KMS-11 (cell line): ENCODE results near the gene VCP.

Experiments
- H2AFZ ChIP-seq: fragments of 200-600 bp; sonication (generic); 2 replicates; pipeline ENCODE4 v1.6.1; 2016; ENCODE audit warnings: antibody characterized with exemption, mixed run types, low read depth
- H3K27ac ChIP-seq: fragments of 200-600 bp; sonication (generic); 2 replicates; pipeline ENCODE4 v1.6.1; 2016; ENCODE audit warnings: mild to moderate bottlenecking, mixed run types
- H3K27me3 ChIP-seq: fragments of 200-600 bp; sonication (generic); 2 replicates; pipeline ENCODE4 v1.6.1; 2017; ENCODE audit warnings: mild to moderate bottlenecking, low read depth, mixed run types, moderate library complexity; ENCODE audit not compliant: insufficient read depth
- H3K36me3 ChIP-seq: fragments of 200-600 bp; sonication (generic); 2 replicates; pipeline ENCODE4 v1.6.1; 2017; ENCODE audit warnings: mild to moderate bottlenecking, mixed run types; ENCODE audit not compliant: insufficient read depth
- H3K4me1 ChIP-seq: fragments of 200-600 bp; sonication (generic); 2 replicates; pipeline ENCODE4 v1.6.1; 2016; ENCODE audit warnings: mild to moderate bottlenecking, low read depth, mixed run types; ENCODE audit not compliant: poor library complexity, severe bottlenecking
- H3K4me2 ChIP-seq: fragments of 200-600 bp; sonication (generic); 2 replicates; pipeline ENCODE4 v1.7.0; 2016; ENCODE audit warnings: mild to moderate bottlenecking, mixed run types
- H3K4me3 ChIP-seq: fragments of 200-600 bp; sonication (generic); IDR thresholded peaks from 2 replicates; pipeline ENCODE4 v1.6.1; 2017; ENCODE audit warnings: low read depth, low read length, mixed read lengths; ENCODE audit not compliant: insufficient read depth
- H3K79me2 ChIP-seq: fragments of 200-600 bp; sonication (generic); 2 replicates; pipeline ENCODE4 v1.6.1; 2016; ENCODE audit warnings: low read depth, mixed run types; ENCODE audit not compliant: insufficient read depth
- H3K9ac ChIP-seq: fragments of 200-600 bp; sonication (generic); 2 replicates; pipeline ENCODE4 v1.6.1; 2016; ENCODE audit warnings: mild to moderate bottlenecking, mixed run types
- H4K20me1 ChIP-seq: fragments of 200-600 bp; sonication (generic); 2 replicates; pipeline ENCODE4 v1.6.1; 2016; ENCODE audit warnings: mild to moderate bottlenecking, mixed run types; ENCODE audit not compliant: insufficient read depth
- TF ChIP-seq, protein P1 (sequence below): fragments of 200-600 bp; sonication (generic); conservative IDR thresholded peaks from 2 replicates; pipeline ENCODE4 v1.6.1; 2017; ENCODE audit warnings: low read depth, mild to moderate bottlenecking, antibody characterized with exemption, low read length, moderate library complexity, mixed read lengths

Gene VCP

DNA sequence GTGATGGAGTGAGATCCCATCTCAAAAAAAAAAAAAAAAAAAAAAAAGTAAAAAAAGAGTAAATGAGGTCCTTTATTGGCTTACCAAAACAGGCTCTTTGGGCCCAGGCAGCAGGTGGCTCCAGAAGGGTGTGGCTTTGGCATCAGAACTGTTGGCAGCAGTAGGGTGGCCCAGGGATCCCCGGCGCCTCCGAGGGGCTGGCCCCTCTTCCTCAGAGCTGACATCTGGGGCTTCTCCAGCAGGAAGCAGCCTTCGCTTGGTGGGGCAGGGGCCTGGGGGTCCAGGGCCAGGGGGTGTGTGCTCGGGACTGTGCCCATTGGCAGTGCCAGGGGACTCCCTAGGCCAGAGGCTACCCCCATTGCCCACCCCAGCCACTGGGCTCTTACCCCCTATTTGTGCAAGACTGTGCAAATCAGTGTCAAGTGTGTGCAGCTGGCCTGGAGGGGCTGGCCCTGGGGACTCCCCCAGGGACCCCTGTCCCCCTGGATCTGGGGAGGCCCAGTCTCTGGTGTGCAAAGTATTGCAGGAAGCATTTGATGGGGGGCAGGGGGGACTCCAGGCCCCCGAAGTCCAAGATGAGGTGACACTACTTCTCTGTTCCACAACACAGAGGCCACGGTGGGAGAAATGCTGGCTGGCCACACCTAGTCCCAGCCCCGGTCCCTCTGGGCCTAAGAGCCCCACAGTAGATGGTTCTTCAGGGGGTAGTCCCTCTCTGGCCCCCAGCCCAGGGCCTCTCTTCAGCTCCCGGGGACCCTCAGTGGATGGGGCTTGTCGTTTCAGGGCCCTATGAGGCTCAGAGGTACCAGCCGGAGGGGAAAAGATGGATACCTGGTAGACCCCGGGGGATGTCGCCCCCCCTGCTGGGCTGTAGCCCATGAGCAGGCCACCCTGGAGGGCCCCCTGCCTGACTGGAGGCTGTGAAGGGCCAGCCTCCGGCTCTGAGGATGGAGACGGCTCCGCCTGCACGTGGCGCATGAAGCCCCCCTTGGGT is 35.2 kb upstream of the VCP start:
- no peak overlapping the region for H3K4me2 ChIP-seq

DNA sequence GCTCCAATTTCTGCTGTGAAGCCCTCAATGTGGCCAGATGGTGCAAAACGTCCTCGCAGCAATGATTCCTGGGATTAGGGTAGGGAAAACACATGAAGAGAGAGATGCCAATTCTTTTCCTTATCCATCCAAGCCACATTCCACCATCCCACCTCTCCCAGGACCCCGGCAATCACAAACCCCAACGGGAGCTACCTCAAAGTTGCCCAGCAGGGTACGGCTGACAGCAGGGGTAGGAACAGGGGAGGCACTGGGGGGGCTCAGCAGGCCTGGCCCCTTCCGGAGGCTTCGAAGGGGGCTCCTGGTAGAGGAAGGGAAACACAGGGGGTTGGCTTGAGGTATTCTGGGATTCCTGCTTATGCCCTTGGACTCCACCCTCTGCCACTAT is 33.9 kb upstream of the VCP start:
- TF ChIP-seq, protein P1, sequence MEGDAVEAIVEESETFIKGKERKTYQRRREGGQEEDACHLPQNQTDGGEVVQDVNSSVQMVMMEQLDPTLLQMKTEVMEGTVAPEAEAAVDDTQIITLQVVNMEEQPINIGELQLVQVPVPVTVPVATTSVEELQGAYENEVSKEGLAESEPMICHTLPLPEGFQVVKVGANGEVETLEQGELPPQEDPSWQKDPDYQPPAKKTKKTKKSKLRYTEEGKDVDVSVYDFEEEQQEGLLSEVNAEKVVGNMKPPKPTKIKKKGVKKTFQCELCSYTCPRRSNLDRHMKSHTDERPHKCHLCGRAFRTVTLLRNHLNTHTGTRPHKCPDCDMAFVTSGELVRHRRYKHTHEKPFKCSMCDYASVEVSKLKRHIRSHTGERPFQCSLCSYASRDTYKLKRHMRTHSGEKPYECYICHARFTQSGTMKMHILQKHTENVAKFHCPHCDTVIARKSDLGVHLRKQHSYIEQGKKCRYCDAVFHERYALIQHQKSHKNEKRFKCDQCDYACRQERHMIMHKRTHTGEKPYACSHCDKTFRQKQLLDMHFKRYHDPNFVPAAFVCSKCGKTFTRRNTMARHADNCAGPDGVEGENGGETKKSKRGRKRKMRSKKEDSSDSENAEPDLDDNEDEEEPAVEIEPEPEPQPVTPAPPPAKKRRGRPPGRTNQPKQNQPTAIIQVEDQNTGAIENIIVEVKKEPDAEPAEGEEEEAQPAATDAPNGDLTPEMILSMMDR, result no peak
- H3K4me2 ChIP-seq, result no peak overlapping the region
- H3K27ac ChIP-seq, result no peak overlapping the region
- peaks cover 13% of the 10 kb centered on the region; the same call in 1 of the 2 replicates for H3K79me2 ChIP-seq
- H3K9ac ChIP-seq, result no peak overlapping the region
- peaks cover 22% of the 10 kb centered on the region for H3K4me1 ChIP-seq
- H3K4me3 ChIP-seq, result no peak overlapping the region
- H4K20me1 ChIP-seq, result no peaks in the 10 kb centered on the region
- H3K36me3 ChIP-seq, result no peaks in the 10 kb centered on the region
- no peaks in the 10 kb centered on the region for H3K27me3 ChIP-seq
- H2AFZ ChIP-seq, result no peak overlapping the region

More for the DNA sequence above, 35.2 kb upstream of the VCP start:
- Histone ChIP-seq H3K27me3 (no peaks in the 10 kb centered on the region), H3K4me1 (peaks cover 23% of the 10 kb centered on the region), H2AFZ (no peak overlapping the region), H3K9ac (no peak overlapping the region), H3K79me2 (peaks cover 1% of the 10 kb centered on the region; the same call in 1 of the 2 replicates), H3K27ac (no peak overlapping the region), H3K4me3 (no peak overlapping the region), H3K36me3 (no peaks in the 10 kb centered on the region), H4K20me1 (no peaks in the 10 kb centered on the region)
- TF ChIP-seq, protein P1, result no peak

DNA sequence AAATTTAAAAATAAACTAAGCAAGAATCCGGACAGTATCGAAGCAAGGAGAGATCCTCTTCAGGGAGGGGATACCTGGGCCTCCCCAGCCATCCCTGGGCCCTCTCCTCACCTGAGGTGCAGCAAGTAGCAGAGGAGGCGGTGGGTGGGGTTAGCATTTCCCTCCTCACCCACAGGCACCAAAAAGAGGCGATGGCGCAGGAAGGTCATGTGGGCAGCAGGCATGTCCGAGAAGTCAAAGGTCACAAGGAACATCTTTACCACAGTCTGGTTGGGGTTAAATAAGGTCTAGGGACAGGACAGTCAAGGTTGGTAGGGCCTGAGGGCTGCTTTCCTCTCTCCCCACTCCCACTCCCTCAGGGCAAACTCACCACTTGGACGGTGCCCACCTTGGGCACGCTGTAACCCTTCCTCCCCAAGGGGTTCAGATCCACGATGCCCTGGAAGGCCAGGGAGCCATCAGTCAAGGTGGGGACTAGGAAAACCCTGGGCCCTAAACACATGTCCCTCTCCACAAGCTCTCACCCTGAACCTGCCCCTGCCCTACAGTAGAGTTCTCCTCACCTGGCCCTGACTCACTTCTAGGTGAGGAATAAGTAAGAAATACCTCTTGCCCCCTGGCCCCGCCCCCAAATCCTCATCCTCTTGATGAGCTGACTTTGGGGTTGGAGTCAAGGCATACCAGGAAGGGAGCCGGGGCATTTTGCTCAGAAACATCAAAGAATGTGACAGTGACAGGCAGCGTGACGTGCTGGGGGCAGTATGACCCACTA is 33.3 kb upstream of the VCP start:
- Histone ChIP-seq H3K36me3 (no peaks in the 10 kb centered on the region), H4K20me1 (no peaks in the 10 kb centered on the region), H3K27me3 (no peaks in the 10 kb centered on the region)

DNA sequence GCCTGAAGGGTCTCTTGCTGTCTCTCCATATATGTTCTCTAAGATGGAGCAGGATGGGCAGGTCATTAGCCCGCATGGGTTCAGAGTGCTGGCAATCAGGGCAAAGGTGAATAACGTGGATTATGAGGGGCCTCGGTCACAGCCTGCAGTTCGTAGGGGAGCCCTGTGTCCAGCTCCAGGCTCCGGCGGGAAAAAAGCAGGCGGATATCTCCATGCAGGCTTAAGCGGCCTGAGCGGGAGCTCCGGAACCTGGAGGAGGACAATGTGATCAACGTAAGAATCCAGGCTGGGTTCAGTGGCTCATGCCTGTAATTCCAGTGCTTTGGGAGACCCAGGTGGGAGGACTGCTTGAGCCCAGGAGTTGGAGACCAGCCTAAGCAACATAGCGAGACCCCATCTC is 32.7 kb upstream of the VCP start:
- Histone ChIP-seq H3K9ac (no peak overlapping the region), H3K4me3 (no peak overlapping the region), H3K36me3 (no peaks in the 10 kb centered on the region), H3K79me2 (peaks cover 13% of the 10 kb centered on the region; the same call in 1 of the 2 replicates), H4K20me1 (no peaks in the 10 kb centered on the region), H3K27ac (no peak overlapping the region), H3K27me3 (no peaks in the 10 kb centered on the region), H3K4me2 (no peak overlapping the region), H3K4me1 (peaks cover 17% of the 10 kb centered on the region), H2AFZ (no peak overlapping the region)
- TF ChIP-seq, protein P1, result no peak

More for the DNA sequence above, 33.3 kb upstream of the VCP start:
- Histone ChIP-seq H3K4me3 (no peak overlapping the region), H3K79me2 (peaks cover 13% of the 10 kb centered on the region; the same call in 1 of the 2 replicates), H2AFZ (no peak overlapping the region), H3K27ac (no peak overlapping the region), H3K4me1 (peaks cover 20% of the 10 kb centered on the region), H3K9ac (no peak overlapping the region), H3K4me2 (no peak overlapping the region)
- TF ChIP-seq, protein P1, result no peak
